CMK (cell line): ENCODE data around the gene MICALL2.

Experiments used
- DNase-seq: peaks from one replicate; pipeline ENCODE4 v3.0.0-alpha.2; 2010; ENCODE audit warnings: low read depth

MICALL2 gene

GRCh38 chr7:1458683-1459511 is at the start of gene MICALL2:
Gene MICALL2 (minus strand): TSS chr7:1459470. CDS start chr7:1459326, 144 bp downstream.
- DNase-seq, result peak; percentile 71

GRCh38 chr7:1508277-1508758 is 49.0 kb upstream of the MICALL2 start:
- no peak for DNase-seq

- DNase-seq, result no peak
These were observed 46.7 kb upstream of the MICALL2 start for GRCh38 chr7:1505731-1506550.

GRCh38 chr7:1503816-1504775 is 44.8 kb upstream of the MICALL2 start, which contains the start of gene INTS1:
Gene INTS1 (minus strand): TSS chr7:1504389. CDS start chr7:1503960, 429 bp downstream.
- DNase-seq, result peak; percentile 70

- no peak for DNase-seq
These were observed 44.1 kb upstream of the MICALL2 start for GRCh38 chr7:1503390-1503789.

GRCh38 chr7:1502845-1503244 is 43.6 kb upstream of the MICALL2 start:
- DNase-seq, result no peak

- DNase-seq, result no peak
These were observed 42.4 kb upstream of the MICALL2 start for GRCh38 chr7:1501487-1502270.

GRCh38 chr7:1500064-1500807 is 41.0 kb upstream of the MICALL2 start:
- no peak for DNase-seq

GRCh38 chr7:1499367-1500029 is 40.2 kb upstream of the MICALL2 start:
- DNase-seq, result no peak

- no peak for DNase-seq
These were observed 39.4 kb upstream of the MICALL2 start for GRCh38 chr7:1498370-1499305.

GRCh38 chr7:1497293-1497927 is 38.1 kb upstream of the MICALL2 start:
- no peak for DNase-seq

- DNase-seq, result no peak
These were observed 37.4 kb upstream of the MICALL2 start for GRCh38 chr7:1496531-1497292.

GRCh38 chr7:1495564-1496242 is 36.4 kb upstream of the MICALL2 start:
- no peak for DNase-seq

GRCh38 chr7:1494866-1495563 is 35.7 kb upstream of the MICALL2 start:
- no peak for DNase-seq

- DNase-seq, result no peak
These were observed 35.2 kb upstream of the MICALL2 start for GRCh38 chr7:1494447-1494846.

GRCh38 chr7:1493571-1493970 is 34.3 kb upstream of the MICALL2 start:
- no peak for DNase-seq
